RCC 7860 (cell line): ENCODE measurements around the gene PMM2.
"Not testable (repeated sequence)": the region's sequence is repeated elsewhere in the genome, so short reads cannot be mapped to it uniquely, and the experiment has no call there.

Source experiments
- DNase-seq: peaks from one replicate; pipeline ENCODE4 v3.0.0-alpha.2; 2015; ENCODE audit warnings: low spot score
- FAIRE-seq: peaks from 2 replicates; lab custom pipeline; 2012; peaks lifted over from hg19 to GRCh38; lab: Jason Lieb, UNC

The PMM2 gene

GRCh38 chr16:8777217-8777616 lies 20.4 kb upstream of the PMM2 start:
- FAIRE-seq: no peak
- DNase-seq: no peak

GRCh38 chr16:8781797-8782196 lies 15.8 kb upstream of the PMM2 start:
- DNase-seq (no peak), FAIRE-seq (no peak)

GRCh38 chr16:8782673-8783072 lies 15.0 kb upstream of the PMM2 start:
- FAIRE-seq (no peak), DNase-seq (no peak)

GRCh38 chr16:8785408-8785807 lies 12.2 kb upstream of the PMM2 start:
- no peak for FAIRE-seq
- DNase-seq: no peak

GRCh38 chr16:8786316-8786715 lies 11.3 kb upstream of the PMM2 start:
- DNase-seq, FAIRE-seq: not testable (repeated sequence)

- FAIRE-seq: no peak
- no peak for DNase-seq
These were observed 9.0 kb upstream of the PMM2 start for GRCh38 chr16:8788578-8789172.

- FAIRE-seq: no peak
- DNase-seq: no peak
These were observed 2.5 kb upstream of the PMM2 start for GRCh38 chr16:8795091-8795490.

GRCh38 chr16:8795818-8796217 lies 1.8 kb upstream of the PMM2 start:
- no peak for FAIRE-seq
- DNase-seq: no peak

GRCh38 chr16:8796469-8797363 lies 923 bp upstream of the PMM2 start:
- no peak for DNase-seq
- FAIRE-seq: no peak

GRCh38 chr16:8798174-8798527 lies 512 bp downstream of the PMM2 start:
- no peak for DNase-seq
- no peak for FAIRE-seq

GRCh38 chr16:8798535-8799157 lies 1.0 kb downstream of the PMM2 start:
- no peak for DNase-seq
- FAIRE-seq: no peak

- no peak for DNase-seq
These were observed 4.1 kb downstream of the PMM2 start for GRCh38 chr16:8801701-8802100.

GRCh38 chr16:8803733-8804132 lies 6.1 kb downstream of the PMM2 start:
- not testable (repeated sequence) for DNase-seq, FAIRE-seq

More at GRCh38 chr16:8801701-8802100, 4.1 kb downstream of the PMM2 start:
- no peak for FAIRE-seq

- no peak for DNase-seq
- no peak for FAIRE-seq
These were observed 6.7 kb downstream of the PMM2 start for GRCh38 chr16:8804313-8804712.

GRCh38 chr16:8806272-8806983 lies 8.8 kb downstream of the PMM2 start:
- FAIRE-seq: no peak
- DNase-seq: no peak

GRCh38 chr16:8807189-8807588 lies 9.6 kb downstream of the PMM2 start:
- FAIRE-seq (no peak), DNase-seq (no peak)

- DNase-seq: no peak
- no peak for FAIRE-seq
These were observed 10.4 kb downstream of the PMM2 start for GRCh38 chr16:8808009-8808408.

- FAIRE-seq (no peak), DNase-seq (no peak)
These were observed 11.1 kb downstream of the PMM2 start for GRCh38 chr16:8808613-8809353.

- no peak for FAIRE-seq
- no peak for DNase-seq
These were observed 14.7 kb downstream of the PMM2 start for GRCh38 chr16:8812162-8812843.
